Mammary microvascular endothelial cell (primary cell): ENCODE measurements around the gene OR52E5. TPM values are rescaled to one million over a fixed set of nuclear protein-coding genes. Genes with fewer than 3 reads are reported as not detected.

Experiments used
- total RNA-seq: library from RNA; depleted of rRNA; stranded (reverse); fragments of >200 nt; gene quantifications from 2 replicates; pipeline ENCODE4 v1.2.3, GENCODE V29; 2015

Gene OR52E5
- total RNA-seq, result not detected in 2 replicates

GRCh38 chr11:5892908-5893307 is at the start of gene OR52E5:
Gene OR52E5, plus strand, starts transcription at chr11:5893208. Its CDS starts 7,569 bp downstream, at chr11:5900777.

GRCh38 chr11:5857590-5857989 is 35.4 kb upstream of the OR52E5 start, which contains the start of gene OR52E8:
Gene OR52E8, minus strand, starts transcription at chr11:5857690. Its CDS starts 0 bp downstream, at chr11:5857690.

GRCh38 chr11:5880329-5880728 is 12.7 kb upstream of the OR52E5 start, which contains the start of gene OR52E4:
Gene OR52E4, plus strand, starts transcription at chr11:5880629. Its CDS starts 3,664 bp downstream, at chr11:5884293.

GRCh38 chr11:5941951-5942350 is 48.9 kb downstream of the OR52E5 start, which contains the start of gene OR56A3:
Gene OR56A3, plus strand, starts transcription at chr11:5942251. Its CDS starts 5,096 bp downstream, at chr11:5947347.

Other genes with a start within 250 kb of the OR52E5 start
- gene TRIM5, start 208.1 kb upstream of the OR52E5 start, total RNA-seq, result 43.7 and 44.8 TPM in 2 replicates
- gene TRIM22, start 203.4 kb upstream of the OR52E5 start, total RNA-seq, result 135 and 147 TPM in 2 replicates
- not detected in 2 replicates for gene OR56B1, start 156.8 kb upstream of the OR52E5 start, total RNA-seq
- not detected in 2 replicates for gene OR52N4, start 139.0 kb upstream of the OR52E5 start, total RNA-seq
- not detected in 2 replicates for gene OR52N5, start 109.9 kb upstream of the OR52E5 start, total RNA-seq
- gene OR52N1, start 101.9 kb upstream of the OR52E5 start, total RNA-seq, result not detected in 2 replicates
- not detected in 2 replicates for gene OR52N2, start 84.3 kb upstream of the OR52E5 start, total RNA-seq
- not detected in 2 replicates for gene OR52E6, start 51.3 kb upstream of the OR52E5 start, total RNA-seq
- not detected in 2 replicates for gene OR52E8, start 35.5 kb upstream of the OR52E5 start, total RNA-seq
- not detected in 2 replicates for gene OR52E4, start 12.6 kb upstream of the OR52E5 start, total RNA-seq
- not detected in 2 replicates for gene OR56A3, start 49.0 kb downstream of the OR52E5 start, total RNA-seq
- gene OR56A5, start 75.3 kb downstream of the OR52E5 start, total RNA-seq, result not detected in 2 replicates
- gene OR52L1, start 93.8 kb downstream of the OR52E5 start, total RNA-seq, result not detected in 2 replicates
- not detected in 2 replicates for gene OR56A4, start 113.7 kb downstream of the OR52E5 start, total RNA-seq
- not detected in 2 replicates for gene OR56A1, start 137.6 kb downstream of the OR52E5 start, total RNA-seq
- gene OR56B4, start 214.5 kb downstream of the OR52E5 start, total RNA-seq, result not detected in 2 replicates